Adrenal gland (tissue), 12 donors: ENCODE results near the gene TBRG4. TPM values are rescaled to one million over a fixed set of nuclear protein-coding genes. Genes with fewer than 3 reads are reported as not detected.

Source experiments
- DNase-seq, 7 donors: peaks; one replicate each; pipeline ENCODE4 v3.0.0-alpha.2; 2019 to 2020
- H3K27ac ChIP-seq, 5 donors: fragments of 200-600 bp; sonication (generic) in 4 of 5; 1 replicate in 3 of 5; 2 replicates in 2 of 5; pipeline versions ENCODE4 v1.5.1 to v1.8.0; 2016 to 2020; ENCODE audit warnings: mild to moderate bottlenecking in 1 of 5
- H3K27me3 ChIP-seq: fragments of 200-600 bp; 2 replicates; pipeline ENCODE4 v1.8.0; 2021
- H3K36me3 ChIP-seq, 2 donors: fragments of 200-600 bp; replicated peaks in 1 of 2; 1 replicate in 1 of 2; 2 replicates in 1 of 2; pipeline versions ENCODE4 v1.5.1 to v1.8.0; 2018 to 2022
- H3K4me1 ChIP-seq, 2 donors: fragments of 200-600 bp; replicated peaks in 1 of 2; 1 replicate in 1 of 2; 2 replicates in 1 of 2; pipeline versions ENCODE4 v1.5.1 to v1.8.0; 2018 to 2021
- H3K4me3 ChIP-seq, 4 donors: fragments of 200-600 bp; sonication (generic) in 3 of 4; one replicate each; pipeline ENCODE4 v1.5.1; 2016 to 2018
- H3K9me3 ChIP-seq, 3 donors: fragments of 200-600 bp; sonication (generic) in 1 of 3; replicated peaks in 1 of 3; 1 replicate in 2 of 3; 2 replicates in 1 of 3; pipeline versions ENCODE4 v1.5.1 to v1.8.0; 2016 to 2021
- CTCF ChIP-seq, 6 experiments: fragments of 450-650 bp in 4 of 6; fragments of 200-600 bp in 2 of 6; sonication (generic) in 1 of 6; IDR thresholded peaks; 1 replicate in 5 of 6; 2 replicates in 1 of 6; pipeline versions ENCODE4 v1.5.1 to v1.8.0; 2016 to 2021; ENCODE audit warnings: antibody characterized with exemption in 6 of 6, mild to moderate bottlenecking in 2 of 6, moderate library complexity in 1 of 6
- POLR2A ChIP-seq, 2 donors: fragments of 450-650 bp; IDR thresholded peaks; one replicate each; pipeline ENCODE4 v1.6.1; 2017; ENCODE audit warnings: antibody characterized with exemption in 2 of 2, mild to moderate bottlenecking in 2 of 2, moderate library complexity in 1 of 2
- WGBS, 4 donors: extraction: QIAGEN DNeasy Blood & Tissue Kit in 2 of 4; methylation state at CpG; one replicate each; pipeline versions ENCODE4 v1.1.5 to v1.1.7; 2013 to 2017; 5-methylcytosine and 5-hydroxymethylcytosine counted together
- intact Hi-C, 2 donors: fragments of 100-400 bp; cut with DNase I; formaldehyde crosslinking; loops; one replicate each; pipeline versions ENCODE4 v1.14.1 to v1.15.0; 2022 to 2023
- polyA plus RNA-seq, 3 donors: library from polyadenylated mRNA; stranded (reverse); fragments of 200-250 nt in 2 of 3; fragments of 350-450 nt in 1 of 3; fragmentation: Illumina TruSeq in 1 of 3; extraction: RNeasy Lipid Tissue Mini Kit (QIAGEN cat#74804) in 1 of 3; gene quantifications; one replicate each; pipeline ENCODE4 v1.2.3, GENCODE V29; 2013 to 2014
- total RNA-seq, 9 donors: library from RNA; depleted of rRNA in 4 of 9; stranded (reverse); fragments of >200 nt in 4 of 9; fragments of 120-200 nt in 1 of 9; fragmentation: NEBNext Ultra II Directional in 1 of 9; extraction: Animal tissue kit (Norgen Biotek cat#: 25700) in 1 of 9; gene quantifications; one replicate each; pipeline versions ENCODE4 v1.1.0 to v1.2.4, GENCODE V29; 2013 to 2023
- donor health status: healthy with polysubstance abuse.
- donor health status: Bipolar disorder and iron deficiency.
- donor health status: DM: yes; HTN: yes; CAD: no.
- donor health status: DM: no; HTN: no; CAD: no.
- donor health status: DM: no; HTN: no; CAD: no.
- donor health status: DM: yes; HTN: yes; CAD: no.

TBRG4 gene
- total and polyA plus RNA-seq, 12 donors = 41.4 to 85.8 (median 58.0) TPM

GRCh38 chr7:45075871-45076796, 35.4 kb downstream of the TBRG4 start:
- Histone ChIP-seq H3K4me1 (no peaks in the 10 kb centered on the region), H3K9me3 (no peaks in the 10 kb centered on the region), H3K36me3 (peaks cover 0 to 61% of the 10 kb centered on the region in 2 donors), H3K27me3 (no peaks in the 10 kb centered on the region), H3K4me3 (no peak overlapping the region), H3K27ac (no peak overlapping the region)
- intact Hi-C loops = no loop called here
- TF ChIP-seq CTCF (IDR thresholded peaks at IDR 0.05) = no peak
- TF ChIP-seq POLR2A (IDR thresholded peaks at IDR 0.05) = no peak
- WGBS, 4 donors = 80 to 94% (median 89%) methylated on average over 8 to 35 of the region's 35 CpGs
- DNase-seq = peak in 1 of 7 donors; percentile 49

- peak in 1 of 7 donors; percentile 34 for DNase-seq
- intact Hi-C loops = no loop called here
- WGBS, 4 donors = 89 to 100% methylated on average over 1 of the region's 1 CpG; no CpG with 5 or more reads in 2 of the 4 donors
- Histone ChIP-seq H3K36me3 (peaks cover 0 to 62% of the 10 kb centered on the region in 2 donors), H3K27me3 (no peaks in the 10 kb centered on the region), H3K9me3 (no peaks in the 10 kb centered on the region), H3K27ac (no peak overlapping the region), H3K4me3 (no peak overlapping the region), H3K4me1 (no peaks in the 10 kb centered on the region)
- TF ChIP-seq CTCF (IDR thresholded peaks at IDR 0.05) (no peak), POLR2A (IDR thresholded peaks at IDR 0.05) (no peak)
Measured at GRCh38 chr7:45075355-45075644, 36.2 kb downstream of the TBRG4 start.

- Histone ChIP-seq H3K9me3 (no peaks in the 10 kb centered on the region), H3K27ac (peak overlapping the region in 1 of 5 donors; percentile 26), H3K4me3 (no peak overlapping the region), H3K27me3 (no peaks in the 10 kb centered on the region), H3K4me1 (no peaks in the 10 kb centered on the region), H3K36me3 (peaks cover 0 to 68% of the 10 kb centered on the region in 2 donors)
- intact Hi-C loops = no loop called here
- no peak for TF ChIP-seq POLR2A (IDR thresholded peaks at IDR 0.05)
- no peak for TF ChIP-seq CTCF (IDR thresholded peaks at IDR 0.05)
- 84 to 95% (median 93%) methylated on average over 10 to 16 of the region's 16 CpGs for WGBS, 4 donors
- DNase-seq = peak in 1 of 7 donors; percentile 45
Measured at GRCh38 chr7:45074528-45075354, 36.8 kb downstream of the TBRG4 start.
